LNCaP clone FGC (cell line): ENCODE measurements around the gene SHB.
A peak's percentile ranks its signal among the peaks of the same experiment; 100 is the strongest.

ENCODE experiments used
- DNase-seq: peaks from one replicate; pipeline ENCODE4 v3.0.0-alpha.2; 2011; ENCODE audit warnings: low read depth
- H3K4me3 ChIP-seq: 2 replicates; pipeline ENCODE4 v1.5.1; 2011; ENCODE audit warnings: mild to moderate bottlenecking, low read depth, low read length, control low read depth
- TF ChIP-seq, protein P1 (sequence below): IDR thresholded peaks from 2 replicates; pipeline ENCODE4 v1.5.1; 2012; ENCODE audit warnings: mild to moderate bottlenecking; ENCODE audit not compliant: control insufficient read depth, insufficient read depth; ENCODE audit errors: extremely low read depth

SHB gene

GRCh38 chr9:38011991-38012390, 57.0 kb downstream of the SHB start:
- DNase-seq: no peak
- H3K4me3 ChIP-seq: no peak overlapping the region
- TF ChIP-seq, protein P1, sequence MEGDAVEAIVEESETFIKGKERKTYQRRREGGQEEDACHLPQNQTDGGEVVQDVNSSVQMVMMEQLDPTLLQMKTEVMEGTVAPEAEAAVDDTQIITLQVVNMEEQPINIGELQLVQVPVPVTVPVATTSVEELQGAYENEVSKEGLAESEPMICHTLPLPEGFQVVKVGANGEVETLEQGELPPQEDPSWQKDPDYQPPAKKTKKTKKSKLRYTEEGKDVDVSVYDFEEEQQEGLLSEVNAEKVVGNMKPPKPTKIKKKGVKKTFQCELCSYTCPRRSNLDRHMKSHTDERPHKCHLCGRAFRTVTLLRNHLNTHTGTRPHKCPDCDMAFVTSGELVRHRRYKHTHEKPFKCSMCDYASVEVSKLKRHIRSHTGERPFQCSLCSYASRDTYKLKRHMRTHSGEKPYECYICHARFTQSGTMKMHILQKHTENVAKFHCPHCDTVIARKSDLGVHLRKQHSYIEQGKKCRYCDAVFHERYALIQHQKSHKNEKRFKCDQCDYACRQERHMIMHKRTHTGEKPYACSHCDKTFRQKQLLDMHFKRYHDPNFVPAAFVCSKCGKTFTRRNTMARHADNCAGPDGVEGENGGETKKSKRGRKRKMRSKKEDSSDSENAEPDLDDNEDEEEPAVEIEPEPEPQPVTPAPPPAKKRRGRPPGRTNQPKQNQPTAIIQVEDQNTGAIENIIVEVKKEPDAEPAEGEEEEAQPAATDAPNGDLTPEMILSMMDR: no peak

- no peak for DNase-seq
- H3K4me3 ChIP-seq: no peak overlapping the region
- TF ChIP-seq, protein P1: no peak
Measured at GRCh38 chr9:38010918-38011704, 57.9 kb downstream of the SHB start.

- TF ChIP-seq, protein P1: no peak
- DNase-seq: no peak
- H3K4me3 ChIP-seq: no peak overlapping the region
Measured at GRCh38 chr9:38009990-38010389, 59.0 kb downstream of the SHB start.

- TF ChIP-seq, protein P1: no peak
- no peak for DNase-seq
- H3K4me3 ChIP-seq: no peak overlapping the region
Measured at GRCh38 chr9:38009035-38009501, 60.0 kb downstream of the SHB start.

DNA sequence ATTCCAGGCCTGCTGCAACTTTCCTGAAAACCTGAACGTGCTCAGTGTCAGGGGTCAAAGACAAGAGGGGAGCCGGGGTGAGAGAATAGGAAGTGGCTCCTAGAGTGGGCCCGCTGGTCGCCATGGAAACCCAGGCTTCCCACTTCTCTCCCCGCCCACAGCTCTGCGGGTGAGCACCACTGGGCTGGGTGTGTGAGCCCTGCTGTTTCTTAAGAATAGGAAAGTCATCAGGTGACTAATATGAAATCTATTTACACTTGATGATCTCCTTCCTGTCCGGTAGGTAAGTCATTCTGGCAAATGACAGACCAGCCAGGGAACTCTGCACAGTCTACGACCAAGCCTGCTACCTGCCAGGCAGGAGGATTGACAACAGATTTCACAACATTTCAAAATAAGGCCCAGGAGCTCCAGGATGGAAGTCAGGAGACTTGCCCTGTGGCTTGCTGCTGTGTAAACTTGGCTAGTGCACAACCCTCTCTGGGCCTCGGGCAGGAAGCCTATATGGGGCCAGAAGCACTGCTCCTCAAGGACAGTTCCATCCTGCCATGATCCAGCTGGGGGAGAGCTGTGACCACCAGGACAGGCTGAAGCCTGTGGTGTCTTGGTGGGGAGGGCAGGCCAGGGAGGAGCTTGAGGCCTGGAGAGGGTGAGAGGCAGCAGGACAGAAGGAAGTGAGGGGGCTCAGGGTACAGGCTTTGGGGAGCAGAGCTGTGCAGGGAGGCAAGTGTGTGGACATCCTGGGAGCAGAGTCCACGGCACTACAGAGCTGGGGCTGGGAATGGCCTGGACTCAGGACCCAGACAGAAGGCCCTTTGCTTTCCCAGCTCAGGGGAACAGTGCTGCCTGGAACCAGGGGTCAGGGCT, 60.6 kb downstream of the SHB start:
- H3K4me3 ChIP-seq: no peak overlapping the region
- TF ChIP-seq, protein P1: no peak
- peak; percentile 75 for DNase-seq

- TF ChIP-seq, protein P1: no peak
- no peak overlapping the region for H3K4me3 ChIP-seq
- no peak for DNase-seq
Measured at GRCh38 chr9:38007016-38007415, 62.0 kb downstream of the SHB start.

DNA sequence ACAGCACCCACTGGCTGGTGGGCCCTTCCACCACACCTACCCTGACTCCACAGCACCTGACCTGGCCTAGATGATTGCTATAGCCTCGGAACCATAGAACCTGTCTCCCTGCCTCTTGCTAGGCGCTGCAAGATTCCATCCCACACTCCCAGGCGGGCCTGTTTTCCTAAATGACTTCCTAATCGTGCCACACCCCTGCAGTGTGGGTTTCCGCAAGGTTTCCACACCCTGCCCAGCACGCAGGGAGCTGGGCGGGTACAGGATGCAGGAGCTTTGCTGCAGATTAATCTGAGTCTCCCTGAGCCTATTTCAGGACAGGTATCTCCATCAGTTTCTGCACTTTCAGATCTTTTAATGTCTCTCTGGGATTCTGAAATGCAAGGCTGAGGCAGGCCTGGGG, 62.9 kb downstream of the SHB start:
- TF ChIP-seq, protein P1: no peak
- H3K4me3 ChIP-seq: no peak overlapping the region
- no peak for DNase-seq
